GM18520 (cell line): ENCODE measurements around the gene TCF4.

Source experiments
- ATAC-seq: cut with Tn5 transposase; IDR thresholded peaks from one replicate; pipeline ENCODE4 v1.9.1; 2021; ENCODE audit not compliant: unreplicated experiment

The TCF4 gene

GRCh38 chr18:55269622-55270021 lies 318.4 kb downstream of the TCF4 start:
- ATAC-seq: no peak

GRCh38 chr18:55268628-55269275 lies 319.2 kb downstream of the TCF4 start:
- peak; percentile 29 for ATAC-seq

- peak; percentile 68 for ATAC-seq
Observed at GRCh38 chr18:55268151-55268601, 319.8 kb downstream of the TCF4 start.

DNA sequence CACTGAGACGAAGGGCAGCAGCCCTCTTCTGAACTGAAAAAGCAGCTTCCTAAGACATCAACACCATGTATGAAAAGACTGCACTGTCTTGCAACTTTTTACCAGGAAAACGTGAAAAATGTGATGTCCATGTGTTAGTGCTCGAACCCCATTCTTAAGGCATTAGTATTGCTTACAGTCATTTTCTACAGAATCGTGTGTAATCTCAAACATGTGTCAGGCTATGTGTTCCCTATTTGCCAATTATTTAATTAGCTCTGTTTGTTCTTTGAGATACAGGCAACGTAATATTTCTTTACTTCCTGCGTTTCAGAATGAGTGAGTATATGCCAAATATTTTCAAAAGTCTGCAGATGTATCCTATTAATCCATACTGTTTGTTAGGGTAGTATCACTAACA lies 321.0 kb downstream of the TCF4 start:
- no peak for ATAC-seq

DNA sequence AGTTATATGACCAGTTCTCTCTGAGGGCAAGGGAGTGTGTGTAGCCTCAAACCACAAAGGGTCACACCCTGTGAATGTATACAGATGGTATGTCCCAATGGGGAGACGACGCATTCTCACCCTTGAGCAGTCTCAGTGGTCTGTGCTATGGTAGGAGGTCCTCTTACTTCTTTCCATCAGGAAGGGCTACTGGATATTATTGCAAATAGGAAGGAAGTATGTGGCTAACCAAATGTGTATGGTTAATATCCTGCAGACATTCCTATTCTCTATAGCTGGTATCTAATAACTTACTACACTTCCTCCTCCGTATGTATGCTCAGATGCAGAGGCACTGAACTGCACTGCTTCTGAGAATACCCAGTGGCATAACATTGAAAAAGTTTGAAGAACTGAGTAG lies 322.0 kb downstream of the TCF4 start:
- peak; percentile 27 for ATAC-seq

DNA sequence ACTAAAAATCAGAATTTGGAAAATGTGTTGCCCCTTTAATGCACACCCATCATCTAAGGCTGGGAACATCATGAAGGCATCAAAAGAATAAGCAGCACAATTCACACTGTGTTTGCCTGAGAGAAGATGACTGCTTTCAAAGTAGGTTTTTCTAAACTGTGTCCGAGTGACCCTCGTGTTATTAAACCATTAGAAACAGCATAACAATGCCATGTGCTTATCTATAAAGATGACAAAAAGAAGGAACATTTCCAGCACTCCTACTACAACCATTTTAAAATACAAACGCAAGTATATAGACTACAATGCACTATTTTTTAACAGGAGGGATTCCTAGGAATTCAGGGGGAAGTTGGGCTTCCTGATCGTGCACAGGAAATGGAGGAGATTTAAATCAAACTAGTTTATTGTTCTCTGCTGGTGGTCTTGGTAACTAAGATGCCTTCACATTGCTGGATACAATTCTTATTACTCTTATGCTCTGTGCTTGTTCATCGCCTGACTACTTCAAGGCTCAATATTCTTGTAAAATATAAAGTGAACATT lies 322.8 kb downstream of the TCF4 start:
- no peak for ATAC-seq

- no peak for ATAC-seq
Observed at GRCh38 chr18:55264108-55264507, 323.9 kb downstream of the TCF4 start.

GRCh38 chr18:55262021-55262560 lies 325.9 kb downstream of the TCF4 start:
- ATAC-seq: no peak

GRCh38 chr18:55261253-55261652 lies 326.7 kb downstream of the TCF4 start:
- ATAC-seq: no peak

GRCh38 chr18:55258088-55258487 lies 329.9 kb downstream of the TCF4 start:
- ATAC-seq: no peak

DNA sequence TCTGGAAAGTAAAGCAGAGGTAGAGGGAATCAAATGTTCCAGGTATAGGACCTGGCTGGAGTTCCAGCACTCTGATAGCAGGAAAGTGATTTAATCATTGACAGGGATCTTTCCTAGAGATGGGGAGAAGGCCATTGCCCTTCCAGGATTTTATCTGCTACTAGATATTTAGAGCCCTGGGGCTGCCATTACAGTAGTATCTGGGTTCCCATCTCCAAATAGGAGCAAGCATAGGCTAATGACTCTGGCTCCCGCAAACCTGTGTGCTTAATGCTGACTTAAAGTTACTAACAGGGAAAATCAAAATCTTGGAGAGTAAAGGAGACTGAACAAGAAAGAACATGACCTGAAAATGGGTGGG lies 331.1 kb downstream of the TCF4 start:
- no peak for ATAC-seq

- ATAC-seq: no peak
Observed at GRCh38 chr18:55256226-55256928, 331.6 kb downstream of the TCF4 start.

- ATAC-seq: no peak
Observed at GRCh38 chr18:55253814-55254213, 334.2 kb downstream of the TCF4 start.

GRCh38 chr18:55252901-55253300 lies 335.1 kb downstream of the TCF4 start:
- peak; percentile 31 for ATAC-seq

DNA sequence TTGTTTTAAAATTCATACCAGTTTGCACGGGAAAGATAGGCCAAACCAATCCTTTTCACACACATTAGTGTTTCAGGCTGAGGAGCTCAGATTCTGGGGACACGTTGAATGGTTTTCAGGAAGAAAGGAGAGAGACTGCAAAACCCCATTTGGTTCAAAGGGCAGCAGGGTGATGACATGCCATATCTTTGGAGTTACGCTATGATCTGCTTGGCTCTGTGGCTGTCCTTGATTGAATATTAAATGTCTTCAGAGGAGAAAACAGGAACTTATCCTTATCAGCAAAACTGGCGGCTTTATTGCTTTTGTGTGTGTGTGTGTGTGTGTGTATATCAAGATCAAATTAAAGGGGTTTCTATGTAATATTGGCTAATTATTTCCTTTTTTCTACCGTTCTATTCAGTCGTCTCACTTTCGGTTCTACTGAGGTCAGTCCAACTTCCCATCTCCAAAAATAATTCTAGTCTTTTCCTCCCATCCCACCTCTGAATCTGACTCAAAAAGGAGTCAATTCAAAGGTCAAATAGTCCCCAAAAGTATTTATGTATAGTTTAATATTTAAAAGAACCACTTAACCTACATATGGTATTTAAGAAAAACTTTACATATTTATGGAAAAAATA lies 335.8 kb downstream of the TCF4 start:
- no peak for ATAC-seq

DNA sequence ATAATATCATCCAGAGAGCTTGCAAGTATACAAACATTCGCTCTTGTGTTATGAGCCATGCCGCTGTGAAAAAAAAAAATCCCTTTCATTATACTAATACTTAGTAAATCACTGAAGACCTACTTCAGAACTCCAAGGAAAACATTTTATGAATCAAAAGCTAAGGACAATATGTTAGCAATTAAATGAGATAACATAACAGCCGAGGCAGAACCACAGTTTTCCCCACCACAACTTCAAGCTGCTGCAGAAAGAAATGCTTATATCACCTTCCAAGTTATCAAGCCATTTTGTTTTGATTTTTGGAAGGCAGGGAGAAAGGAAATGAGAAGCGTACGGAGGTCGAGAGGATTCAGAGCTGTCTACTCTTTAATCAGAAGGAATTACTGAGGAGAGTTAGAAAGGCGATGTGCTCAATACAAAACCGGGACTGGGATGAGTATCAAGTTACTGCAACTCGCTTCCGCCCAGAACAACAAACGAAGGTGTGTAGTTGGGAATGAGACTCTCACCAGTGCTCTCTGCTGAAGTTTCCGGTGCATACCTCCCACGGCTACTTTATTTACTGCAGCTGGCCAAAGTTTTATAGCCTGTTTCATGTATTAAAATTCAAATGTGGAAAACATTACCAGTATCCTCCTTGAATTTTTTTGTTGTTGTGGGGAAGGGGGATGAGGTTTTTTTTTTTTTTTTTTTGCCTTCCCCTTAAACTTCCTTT lies 336.6 kb downstream of the TCF4 start:
- no peak for ATAC-seq

DNA sequence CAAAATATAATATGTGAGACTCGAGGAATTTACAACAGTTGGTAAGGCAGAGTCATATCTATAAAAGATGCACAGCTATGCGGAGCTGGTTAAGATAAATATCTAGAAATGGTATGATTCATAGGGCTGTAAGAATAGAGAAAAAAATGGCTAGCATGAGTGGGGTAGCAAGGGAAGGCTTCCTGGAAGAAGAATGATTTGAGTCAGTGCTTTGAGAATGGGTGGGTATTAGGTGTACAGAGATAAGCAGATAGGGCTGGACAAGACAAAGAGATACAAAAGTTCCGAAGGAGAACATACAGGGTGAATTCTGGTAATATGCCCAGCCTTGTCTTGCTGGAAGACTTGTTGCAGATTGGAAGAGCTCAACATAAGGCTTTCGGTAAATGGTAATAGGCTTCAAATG lies 337.2 kb downstream of the TCF4 start:
- ATAC-seq: peak; percentile 27

DNA sequence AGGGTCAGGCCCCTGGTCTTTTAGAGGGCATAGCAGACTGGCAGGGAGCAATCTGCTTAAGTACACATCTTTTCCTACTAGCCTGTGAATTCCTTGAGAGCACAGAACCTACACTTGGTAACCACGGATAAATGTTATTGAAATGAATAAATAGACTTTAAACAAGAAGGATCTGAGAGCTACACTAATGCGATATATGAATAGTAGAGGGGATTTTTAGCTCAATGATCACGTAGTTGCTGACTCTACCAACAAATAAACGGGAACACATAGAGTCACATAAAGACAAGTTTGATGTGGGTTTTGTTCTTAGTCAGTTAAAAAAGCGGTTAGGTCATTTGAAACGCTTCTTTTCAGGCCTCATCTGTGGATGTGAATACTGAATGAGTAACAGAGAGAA lies 338.4 kb downstream of the TCF4 start:
- peak; percentile 49 for ATAC-seq

DNA sequence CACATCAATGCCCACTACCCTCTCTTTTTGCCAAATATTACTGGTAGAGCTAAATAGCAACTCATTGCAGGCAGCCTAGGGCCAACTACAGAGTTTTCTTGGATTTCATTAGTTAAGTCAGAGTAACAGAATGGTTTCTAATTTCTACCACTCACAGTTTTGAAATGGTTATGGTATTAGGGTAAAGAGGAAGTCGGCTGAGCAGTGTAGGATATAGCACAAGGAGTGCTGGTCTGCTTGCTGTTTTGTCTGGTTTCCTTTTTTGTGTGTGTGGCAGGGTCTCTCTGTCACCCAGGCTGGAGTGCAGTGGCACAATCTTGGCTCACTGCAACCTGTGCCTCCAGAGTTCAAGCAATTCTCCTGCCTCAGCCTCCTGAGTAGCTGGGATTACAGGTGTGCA lies 339.5 kb downstream of the TCF4 start:
- no peak for ATAC-seq

GRCh38 chr18:55247032-55247431 lies 341.0 kb downstream of the TCF4 start:
- no peak for ATAC-seq

DNA sequence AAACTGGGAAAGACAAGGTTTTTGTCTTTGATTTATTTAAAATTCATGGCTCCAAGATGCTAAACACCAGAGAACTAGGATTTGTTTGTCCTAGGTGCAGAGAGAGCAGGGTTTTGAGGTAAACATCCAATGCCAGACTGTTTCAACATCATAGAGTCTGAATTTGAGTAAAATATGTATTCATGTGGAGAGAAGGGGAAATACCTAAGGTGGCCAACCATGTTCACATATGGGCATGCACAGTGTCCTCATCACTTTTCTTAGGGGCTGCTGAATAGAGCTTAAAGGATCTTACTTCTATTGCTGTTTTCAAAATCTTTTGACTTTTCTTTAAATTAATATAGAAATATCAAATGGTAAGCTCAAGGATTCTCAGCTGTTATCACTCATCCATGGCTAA lies 341.7 kb downstream of the TCF4 start:
- ATAC-seq: peak; percentile 35
